Stimulated activated CD8-positive, alpha-beta memory T cell treated with anti-CD3 and anti-CD28 coated beads, Interleukin-7, amount 100 ng/mL, for 1 hour (primary cell): Measurements from ENCODE around the gene ACOT8.
"Not testable (repeated sequence)": the region's sequence is repeated elsewhere in the genome, so short reads cannot be mapped to it uniquely, and the experiment has no call there.

ENCODE experiments used
- DNase-seq, 2 donors: peaks; one replicate each; pipeline ENCODE4 v3.0.0-alpha.2; 2020; ENCODE audit warnings: low read depth in 2 of 2

ACOT8 gene

GRCh38 chr20:45852326-45852725 is 4.9 kb downstream of the ACOT8 start:
- no peak for DNase-seq

GRCh38 chr20:45851501-45851900 is 5.7 kb downstream of the ACOT8 start:
- no peak for DNase-seq

GRCh38 chr20:45850926-45851325 is 6.3 kb downstream of the ACOT8 start:
- DNase-seq: no peak

- DNase-seq: no peak
Measured at GRCh38 chr20:45850238-45850637, 7.0 kb downstream of the ACOT8 start.

GRCh38 chr20:45848969-45849582 is 8.1 kb downstream of the ACOT8 start:
- DNase-seq: no peak

GRCh38 chr20:45848421-45848820 is 8.8 kb downstream of the ACOT8 start:
- DNase-seq: no peak

- no peak for DNase-seq
Measured at GRCh38 chr20:45845452-45845851, 11.7 kb downstream of the ACOT8 start.

GRCh38 chr20:45843506-45843905 is 13.7 kb downstream of the ACOT8 start:
- DNase-seq: no peak

GRCh38 chr20:45842169-45842812 is 14.9 kb downstream of the ACOT8 start:
- DNase-seq: no peak

- no peak for DNase-seq
Measured at GRCh38 chr20:45841407-45842129, 15.6 kb downstream of the ACOT8 start.

GRCh38 chr20:45840700-45841198 is 16.4 kb downstream of the ACOT8 start:
- DNase-seq: no peak

GRCh38 chr20:45836841-45837240 is 20.4 kb downstream of the ACOT8 start:
- DNase-seq: no peak

- no peak for DNase-seq
Measured at GRCh38 chr20:45835825-45836224, 21.4 kb downstream of the ACOT8 start.

- DNase-seq: no peak
Measured at GRCh38 chr20:45835329-45835765, 21.8 kb downstream of the ACOT8 start.

GRCh38 chr20:45834797-45835161 is 22.4 kb downstream of the ACOT8 start:
- no peak for DNase-seq

GRCh38 chr20:45833883-45834796 is 23.1 kb downstream of the ACOT8 start:
- no peak for DNase-seq

GRCh38 chr20:45833030-45833882 is 23.9 kb downstream of the ACOT8 start, which contains the start of gene SNX21:
SNX21 (plus strand) TSS chr20:45833799; CDS start chr20:45833920, 121 bp downstream.
- DNase-seq: no peak

- no peak for DNase-seq
Measured at GRCh38 chr20:45832619-45833018, 24.6 kb downstream of the ACOT8 start.

GRCh38 chr20:45829673-45830106 is 27.5 kb downstream of the ACOT8 start:
- DNase-seq: not testable (repeated sequence)

- no peak for DNase-seq
Measured at GRCh38 chr20:45828589-45828988, 28.6 kb downstream of the ACOT8 start.

- DNase-seq: no peak
Measured at GRCh38 chr20:45827712-45828111, 29.5 kb downstream of the ACOT8 start.
